Stimulated activated naive CD8-positive, alpha-beta T cell treated with anti-CD3 and anti-CD28 coated beads, Interleukin-15, Interleukin-2, amounts not matched to agents 100 ng/mL and 50 ng/mL, for 24 hours (primary cell): ENCODE data around the gene MVP.

ENCODE experiments used
- H3K27ac Mint-ChIP-seq: one replicate; pipeline ENCODE4 v1.8.0; 2021; ENCODE audit warnings: mild to moderate bottlenecking, mixed read lengths
- H3K27me3 Mint-ChIP-seq: one replicate; pipeline ENCODE4 v1.8.0; 2021; ENCODE audit warnings: mixed read lengths
- H3K36me3 Mint-ChIP-seq: one replicate; pipeline ENCODE4 v1.8.0; 2021; ENCODE audit warnings: low read depth, mixed read lengths
- H3K4me1 Mint-ChIP-seq: one replicate; pipeline ENCODE4 v1.8.0; 2021; ENCODE audit warnings: low read depth, mixed read lengths
- H3K4me3 Mint-ChIP-seq: one replicate; pipeline ENCODE4 v1.8.0; 2021; ENCODE audit warnings: mild to moderate bottlenecking, mixed read lengths
- H3K9me3 Mint-ChIP-seq: one replicate; pipeline ENCODE4 v1.8.0; 2021; ENCODE audit warnings: mixed read lengths

MVP gene

DNA sequence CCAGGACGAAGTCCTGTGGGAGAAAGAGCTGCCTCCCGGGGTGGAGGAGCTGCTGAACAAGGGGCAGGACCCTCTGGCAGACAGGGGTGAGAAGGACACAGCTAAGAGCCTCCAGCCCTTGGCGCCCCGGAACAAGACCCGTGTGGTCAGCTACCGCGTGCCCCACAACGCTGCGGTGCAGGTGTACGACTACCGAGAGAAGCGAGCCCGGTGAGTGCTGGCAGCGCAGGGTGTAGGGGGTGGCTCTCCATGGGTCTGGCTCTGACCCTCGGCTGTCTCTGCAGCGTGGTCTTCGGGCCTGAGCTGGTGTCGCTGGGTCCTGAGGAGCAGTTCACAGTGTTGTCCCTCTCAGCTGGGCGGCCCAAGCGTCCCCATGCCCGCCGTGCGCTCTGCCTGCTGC lies 21.4 kb downstream of the MVP start:
- H3K36me3 Mint-ChIP-seq = peaks cover 26% of the 10 kb centered on the region
- H3K4me3 Mint-ChIP-seq = no peak overlapping the region
- no peak overlapping the region for H3K27ac Mint-ChIP-seq
- H3K27me3 Mint-ChIP-seq = no peaks in the 10 kb centered on the region
- no peaks in the 10 kb centered on the region for H3K9me3 Mint-ChIP-seq
- no peaks in the 10 kb centered on the region for H3K4me1 Mint-ChIP-seq

GRCh38 chr16:29842732-29843346 lies 22.6 kb downstream of the MVP start:
- Mint-ChIP-seq H3K4me3 (no peak overlapping the region), H3K36me3 (peaks cover 25% of the 10 kb centered on the region), H3K9me3 (no peaks in the 10 kb centered on the region), H3K4me1 (no peaks in the 10 kb centered on the region), H3K27me3 (no peaks in the 10 kb centered on the region), H3K27ac (peak overlapping the region; percentile 69)

GRCh38 chr16:29843931-29844330 lies 23.7 kb downstream of the MVP start:
- H3K4me3 Mint-ChIP-seq = no peak overlapping the region
- peaks cover 25% of the 10 kb centered on the region for H3K36me3 Mint-ChIP-seq
- no peaks in the 10 kb centered on the region for H3K27me3 Mint-ChIP-seq
- H3K4me1 Mint-ChIP-seq = no peaks in the 10 kb centered on the region
- H3K9me3 Mint-ChIP-seq = no peaks in the 10 kb centered on the region
- no peak overlapping the region for H3K27ac Mint-ChIP-seq

DNA sequence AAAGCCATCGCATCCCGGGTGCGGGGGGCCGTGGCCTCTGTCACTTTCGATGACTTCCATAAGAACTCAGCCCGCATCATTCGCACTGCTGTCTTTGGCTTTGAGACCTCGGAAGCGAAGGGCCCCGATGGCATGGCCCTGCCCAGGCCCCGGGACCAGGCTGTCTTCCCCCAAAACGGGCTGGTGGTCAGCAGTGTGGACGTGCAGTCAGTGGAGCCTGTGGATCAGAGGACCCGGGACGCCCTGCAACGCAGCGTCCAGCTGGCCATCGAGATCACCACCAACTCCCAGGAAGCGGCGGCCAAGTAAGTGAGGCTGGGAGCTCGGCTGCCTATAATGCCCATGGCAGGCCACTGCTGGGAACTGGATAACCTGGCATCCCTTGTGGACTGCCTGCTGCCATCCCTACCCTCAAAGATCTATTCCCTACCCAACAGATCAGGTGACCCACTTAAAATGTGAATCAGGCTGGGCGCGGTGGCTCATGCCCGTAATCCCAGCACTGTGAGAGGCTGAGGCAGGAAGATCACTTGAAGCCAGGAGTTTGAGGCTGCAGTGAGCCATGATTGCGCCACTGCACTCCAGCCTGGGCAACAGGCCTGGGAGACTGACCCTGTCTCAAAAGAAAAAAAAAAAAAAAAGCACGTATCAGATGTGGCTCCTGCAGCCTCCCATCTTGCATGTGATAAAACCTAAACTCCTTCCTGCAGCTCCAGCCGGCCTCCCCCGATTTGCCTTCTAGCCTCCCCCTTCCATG lies 24.5 kb downstream of the MVP start:
- Mint-ChIP-seq H3K9me3 (no peaks in the 10 kb centered on the region), H3K27ac (no peak overlapping the region), H3K36me3 (peaks cover 28% of the 10 kb centered on the region), H3K4me3 (no peak overlapping the region), H3K4me1 (no peaks in the 10 kb centered on the region), H3K27me3 (no peaks in the 10 kb centered on the region)

DNA sequence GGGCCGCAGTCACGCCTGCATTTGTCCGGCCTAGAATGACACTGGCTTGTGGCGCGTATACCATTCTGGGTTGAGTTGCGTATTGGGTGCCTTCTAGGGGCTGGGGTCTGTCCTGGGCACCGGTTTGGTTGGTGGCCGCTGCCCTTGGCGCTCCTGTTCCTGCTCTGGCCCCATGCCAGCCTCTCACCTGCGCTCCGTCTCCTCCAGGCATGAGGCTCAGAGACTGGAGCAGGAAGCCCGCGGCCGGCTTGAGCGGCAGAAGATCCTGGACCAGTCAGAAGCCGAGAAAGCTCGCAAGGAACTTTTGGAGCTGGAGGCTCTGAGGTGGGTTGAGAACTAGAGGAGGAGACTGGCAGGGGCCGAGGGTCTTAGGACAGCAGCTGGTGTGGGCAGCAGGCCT lies 25.4 kb downstream of the MVP start:
- Mint-ChIP-seq H3K9me3 (no peaks in the 10 kb centered on the region), H3K4me1 (no peaks in the 10 kb centered on the region), H3K27ac (no peak overlapping the region), H3K36me3 (peaks cover 22% of the 10 kb centered on the region), H3K4me3 (no peak overlapping the region), H3K27me3 (no peaks in the 10 kb centered on the region)

- H3K27me3 Mint-ChIP-seq = no peaks in the 10 kb centered on the region
- no peaks in the 10 kb centered on the region for H3K4me1 Mint-ChIP-seq
- H3K36me3 Mint-ChIP-seq = peaks cover 18% of the 10 kb centered on the region
- H3K4me3 Mint-ChIP-seq = no peak overlapping the region
- H3K27ac Mint-ChIP-seq = no peak overlapping the region
- no peaks in the 10 kb centered on the region for H3K9me3 Mint-ChIP-seq
Measured at GRCh38 chr16:29848420-29849297, 28.4 kb downstream of the MVP start.

GRCh38 chr16:29849505-29849904 lies 29.2 kb downstream of the MVP start:
- Mint-ChIP-seq H3K4me3 (no peak overlapping the region), H3K36me3 (peaks cover 14% of the 10 kb centered on the region), H3K27ac (no peak overlapping the region), H3K9me3 (no peaks in the 10 kb centered on the region), H3K27me3 (no peaks in the 10 kb centered on the region), H3K4me1 (no peaks in the 10 kb centered on the region)

- H3K4me1 Mint-ChIP-seq = no peaks in the 10 kb centered on the region
Measured at GRCh38 chr16:29850998-29851397, 30.7 kb downstream of the MVP start.

GRCh38 chr16:29852654-29853053 lies 32.4 kb downstream of the MVP start:
- H3K9me3 Mint-ChIP-seq = no peaks in the 10 kb centered on the region
- no peak overlapping the region for H3K27ac Mint-ChIP-seq
- H3K4me3 Mint-ChIP-seq = no peak overlapping the region
- no peaks in the 10 kb centered on the region for H3K4me1 Mint-ChIP-seq
- H3K27me3 Mint-ChIP-seq = no peaks in the 10 kb centered on the region
- H3K36me3 Mint-ChIP-seq = peaks cover 3% of the 10 kb centered on the region

More at GRCh38 chr16:29850998-29851397, 30.7 kb downstream of the MVP start:
- H3K4me3 Mint-ChIP-seq = no peak overlapping the region
- H3K36me3 Mint-ChIP-seq = peaks cover 7% of the 10 kb centered on the region
- H3K27ac Mint-ChIP-seq = no peak overlapping the region
- no peaks in the 10 kb centered on the region for H3K9me3 Mint-ChIP-seq
- H3K27me3 Mint-ChIP-seq = no peaks in the 10 kb centered on the region

GRCh38 chr16:29854520-29855100 lies 34.3 kb downstream of the MVP start:
- Mint-ChIP-seq H3K27me3 (no peaks in the 10 kb centered on the region), H3K9me3 (no peaks in the 10 kb centered on the region), H3K27ac (no peak overlapping the region), H3K4me1 (peaks cover 4% of the 10 kb centered on the region), H3K36me3 (peaks cover 15% of the 10 kb centered on the region), H3K4me3 (no peak overlapping the region)

DNA sequence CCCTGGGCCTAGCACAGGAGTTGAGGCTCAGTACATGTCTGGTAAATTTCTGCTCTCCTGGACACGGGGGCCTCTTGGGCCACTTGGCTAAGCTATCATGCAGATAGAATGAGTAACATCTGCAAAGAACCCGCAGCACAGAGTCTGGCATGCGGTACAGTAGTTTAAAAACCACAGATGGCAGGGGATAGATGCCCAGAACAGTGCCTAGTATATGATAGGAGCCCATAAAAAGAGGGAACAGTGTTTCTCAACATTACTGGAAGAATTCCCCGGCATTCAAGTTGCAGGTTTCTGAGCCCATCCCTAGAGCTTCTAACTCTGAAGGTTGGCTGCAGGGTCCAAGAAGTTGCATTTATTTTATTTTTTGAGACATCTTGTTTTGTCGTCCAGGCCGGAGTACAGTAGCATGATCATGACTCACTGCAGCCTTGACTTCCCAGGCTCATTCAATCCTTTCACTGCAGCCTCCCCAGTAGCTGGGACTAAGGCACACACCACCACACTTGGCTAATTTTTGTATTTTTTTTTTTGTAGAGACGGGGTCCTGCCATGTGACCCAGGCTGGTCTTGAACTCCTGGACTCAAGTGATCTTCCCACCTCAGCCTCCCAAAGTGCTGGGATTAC lies 37.0 kb downstream of the MVP start:
- H3K27ac Mint-ChIP-seq = no peak overlapping the region
- no peaks in the 10 kb centered on the region for H3K9me3 Mint-ChIP-seq
- H3K36me3 Mint-ChIP-seq = peaks cover 23% of the 10 kb centered on the region
- H3K27me3 Mint-ChIP-seq = no peaks in the 10 kb centered on the region
- no peak overlapping the region for H3K4me3 Mint-ChIP-seq
- H3K4me1 Mint-ChIP-seq = peaks cover 18% of the 10 kb centered on the region

- H3K9me3 Mint-ChIP-seq = no peaks in the 10 kb centered on the region
- H3K36me3 Mint-ChIP-seq = peaks cover 23% of the 10 kb centered on the region
- H3K27me3 Mint-ChIP-seq = no peaks in the 10 kb centered on the region
- H3K27ac Mint-ChIP-seq = no peak overlapping the region
- H3K4me1 Mint-ChIP-seq = peaks cover 18% of the 10 kb centered on the region
- no peak overlapping the region for H3K4me3 Mint-ChIP-seq
Measured at GRCh38 chr16:29858149-29858849, 38.0 kb downstream of the MVP start.

DNA sequence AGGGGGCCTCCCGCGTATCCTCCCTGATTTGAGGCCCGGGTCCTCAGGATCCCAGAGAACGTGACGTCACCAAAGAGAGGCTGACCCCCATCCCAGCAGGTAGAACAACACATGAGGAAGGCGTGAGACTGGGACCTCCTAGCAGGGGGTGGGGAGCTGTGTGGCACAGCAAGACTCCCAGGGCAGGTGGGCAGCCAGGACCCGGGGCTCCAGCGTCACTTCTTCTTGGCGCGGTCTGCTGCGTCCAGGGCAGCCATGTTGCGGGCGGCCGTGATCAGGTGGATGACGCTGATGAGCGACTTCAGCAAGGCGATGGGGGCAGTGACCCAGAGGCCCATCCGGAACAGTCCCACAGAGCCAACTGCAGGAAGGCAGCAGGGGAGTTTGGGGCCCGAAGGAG lies 38.7 kb downstream of the MVP start:
- no peak overlapping the region for H3K4me3 Mint-ChIP-seq
- H3K36me3 Mint-ChIP-seq = peaks cover 23% of the 10 kb centered on the region
- no peaks in the 10 kb centered on the region for H3K27me3 Mint-ChIP-seq
- H3K27ac Mint-ChIP-seq = no peak overlapping the region
- no peaks in the 10 kb centered on the region for H3K9me3 Mint-ChIP-seq
- peaks cover 18% of the 10 kb centered on the region for H3K4me1 Mint-ChIP-seq

DNA sequence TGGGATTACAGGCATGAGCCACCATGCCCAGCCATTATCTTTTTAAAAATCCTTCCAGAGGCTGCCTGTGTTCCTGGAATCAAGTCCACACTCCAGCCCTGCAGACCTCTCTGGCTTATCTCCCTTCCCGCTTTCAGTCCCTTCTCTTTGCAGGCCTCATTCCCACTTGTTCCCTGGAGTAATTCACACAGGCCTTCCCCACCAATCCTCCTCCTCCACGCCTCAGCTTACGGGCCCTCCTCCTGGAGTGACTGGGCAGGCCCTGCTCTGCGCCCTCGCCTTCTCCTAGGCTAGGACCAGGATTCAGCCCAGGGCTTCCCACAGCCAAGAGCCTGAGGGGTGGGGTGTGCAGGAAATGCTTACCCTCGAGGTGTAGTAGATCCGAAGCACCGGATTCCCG lies 40.0 kb downstream of the MVP start:
- Mint-ChIP-seq H3K4me1 (peaks cover 18% of the 10 kb centered on the region), H3K4me3 (no peak overlapping the region), H3K9me3 (no peaks in the 10 kb centered on the region), H3K36me3 (peaks cover 23% of the 10 kb centered on the region), H3K27ac (no peak overlapping the region), H3K27me3 (no peaks in the 10 kb centered on the region)
